GM18868 (cell line): Measurements from ENCODE around the gene MAD1L1.
"Not testable (repeated sequence)": the region's sequence is repeated elsewhere in the genome, so short reads cannot be mapped to it uniquely, and the experiment has no call there.

ENCODE experiments used
- ATAC-seq: cut with Tn5 transposase; IDR thresholded peaks from one replicate; pipeline ENCODE4 v1.9.1; 2021; ENCODE audit warnings: mild to moderate bottlenecking, moderate library complexity; ENCODE audit not compliant: unreplicated experiment

MAD1L1 gene

GRCh38 chr7:1815551-1816281 is 417.0 kb downstream of the MAD1L1 start:
- ATAC-seq = not testable (repeated sequence)

GRCh38 chr7:1815051-1815481 is 417.7 kb downstream of the MAD1L1 start:
- no peak for ATAC-seq

GRCh38 chr7:1814089-1814811 is 418.5 kb downstream of the MAD1L1 start:
- no peak for ATAC-seq

GRCh38 chr7:1813394-1814088 is 419.2 kb downstream of the MAD1L1 start:
- ATAC-seq = no peak

GRCh38 chr7:1812509-1813393 is 420.0 kb downstream of the MAD1L1 start:
- no peak for ATAC-seq

- no peak for ATAC-seq
These were observed 420.8 kb downstream of the MAD1L1 start for GRCh38 chr7:1811850-1812508.

GRCh38 chr7:1810961-1811849 is 421.5 kb downstream of the MAD1L1 start:
- ATAC-seq = no peak

- ATAC-seq = no peak
These were observed 422.2 kb downstream of the MAD1L1 start for GRCh38 chr7:1810521-1810920.

- no peak for ATAC-seq
These were observed 423.0 kb downstream of the MAD1L1 start for GRCh38 chr7:1809601-1810258.

- no peak for ATAC-seq
These were observed 423.7 kb downstream of the MAD1L1 start for GRCh38 chr7:1809070-1809469.

- ATAC-seq = no peak
These were observed 424.7 kb downstream of the MAD1L1 start for GRCh38 chr7:1807821-1808600.

- ATAC-seq = no peak
These were observed 426.4 kb downstream of the MAD1L1 start for GRCh38 chr7:1806354-1806753.

GRCh38 chr7:1804310-1804709 is 428.4 kb downstream of the MAD1L1 start:
- ATAC-seq = no peak

GRCh38 chr7:1802899-1803298 is 429.8 kb downstream of the MAD1L1 start:
- ATAC-seq = no peak

GRCh38 chr7:1800902-1801301 is 431.8 kb downstream of the MAD1L1 start:
- no peak for ATAC-seq

GRCh38 chr7:1798191-1798590 is 434.6 kb downstream of the MAD1L1 start:
- no peak for ATAC-seq

GRCh38 chr7:1794888-1795542 is 437.7 kb downstream of the MAD1L1 start:
- no peak for ATAC-seq
